K562 (cell line): ENCODE data around the gene TNF. TPM values are rescaled to one million over a fixed set of nuclear protein-coding genes. Genes with fewer than 3 reads are reported as not detected.
A peak's percentile ranks its signal among the peaks of the same experiment; 100 is the strongest.

Experiments
- CTBP1 ChIP-seq: fragments of 450-650 bp; IDR thresholded peaks from 2 replicates; pipeline ENCODE4 v1.6.1; 2016; ENCODE audit warnings: borderline replicate concordance
- DLX4 ChIP-seq: fragments of 250-450 bp; sonication (Bioruptor Pico); IDR thresholded peaks from 2 replicates; pipeline ENCODE4 v1.6.1; 2021; ENCODE audit warnings: mild to moderate bottlenecking
- ETV6 ChIP-seq, 3 experiments: fragments of 150-350 bp in 1 of 3; sonication (generic) in 1 of 3; formaldehyde crosslinking in 1 of 3; IDR thresholded peaks; 2 replicates each; pipeline versions ENCODE4 v1.6.1 to v1.8.0; 2014 to 2022; ENCODE audit warnings: borderline replicate concordance in 2 of 3, low read depth in 2 of 3, antibody characterized with exemption in 1 of 3, low read length in 1 of 3, mild to moderate bottlenecking in 1 of 3, missing genetic modification reagents in 1 of 3
- HDAC8 ChIP-seq: fragments of 450-650 bp; IDR thresholded peaks from 2 replicates; pipeline ENCODE4 v1.6.1; 2016; ENCODE audit warnings: mild to moderate bottlenecking, missing genetic modification characterization, moderate library complexity, missing compliant biosample characterization
- HMG20B ChIP-seq: fragments of 250-450 bp; sonication (Bioruptor Pico); IDR thresholded peaks from 2 replicates; pipeline ENCODE4 v1.5.0; 2021; ENCODE audit warnings: mild to moderate bottlenecking
- HSF4 ChIP-seq: fragments of 250-450 bp; sonication (Bioruptor Pico); IDR thresholded peaks from 2 replicates; pipeline ENCODE4 v2.1.2; 2022; ENCODE audit warnings: mild to moderate bottlenecking, moderate library complexity, borderline replicate concordance
- OTX1 ChIP-seq: fragments of 450-650 bp; formaldehyde crosslinking; IDR thresholded peaks from 2 replicates; pipeline ENCODE4 v1.4.0; 2022; ENCODE audit warnings: mild to moderate bottlenecking
- POLR2H ChIP-seq: IDR thresholded peaks from 2 replicates; pipeline ENCODE4 v1.6.1; 2016; ENCODE audit warnings: missing genetic modification characterization, low read depth, mild to moderate bottlenecking, control low read depth, missing compliant biosample characterization, moderate library complexity
- PREB ChIP-seq: sonication (generic); formaldehyde crosslinking; IDR thresholded peaks from 2 replicates; pipeline ENCODE4 v1.8.1; 2023; ENCODE audit warnings: mild to moderate bottlenecking, missing genetic modification reagents
- PRMT5 ChIP-seq: sonication (generic); formaldehyde crosslinking; IDR thresholded peaks from 2 replicates; pipeline ENCODE4 v1.5.0; 2020; ENCODE audit warnings: missing genetic modification reagents
- PURB ChIP-seq: sonication (generic); formaldehyde crosslinking; IDR thresholded peaks from 2 replicates; pipeline ENCODE4 v1.9.0; 2021; ENCODE audit warnings: low read depth, mild to moderate bottlenecking, missing genetic modification reagents
- RFX5 ChIP-seq: IDR thresholded peaks from 2 replicates; pipeline ENCODE4 v1.6.1; 2011; ENCODE audit warnings: low read depth, mild to moderate bottlenecking, improper control_type of control experiment, low read length
- SIRT6 ChIP-seq: IDR thresholded peaks from one replicate; pipeline ENCODE4 v1.6.1; 2012; ENCODE audit warnings: low read depth, mild to moderate bottlenecking, control low read depth, inconsistent platforms, low read length, moderate library complexity
- SMARCB1 ChIP-seq: IDR thresholded peaks from 2 replicates; pipeline ENCODE4 v1.6.1; 2011; ENCODE audit warnings: improper control_type of control experiment, low read depth; ENCODE audit not compliant: insufficient read length
- TCF3 ChIP-seq: sonication (generic); formaldehyde crosslinking; IDR thresholded peaks from 2 replicates; pipeline ENCODE4 v1.4.0; 2020; ENCODE audit warnings: mild to moderate bottlenecking, missing genetic modification reagents
- YBX1 ChIP-seq: fragments of 450-650 bp; IDR thresholded peaks from 2 replicates; pipeline ENCODE4 v1.7.1; 2016; ENCODE audit warnings: mild to moderate bottlenecking
- ZFP36 ChIP-seq: fragments of 150-350 bp; IDR thresholded peaks from 2 replicates; pipeline ENCODE4 v1.6.1; 2018; ENCODE audit warnings: low read length, low read depth; ENCODE audit not compliant: partially characterized antibody
- ZNF239 ChIP-seq: fragments of 250-450 bp; sonication (Bioruptor Pico); IDR thresholded peaks from 2 replicates; pipeline ENCODE4 v1.4.0; 2020; ENCODE audit warnings: mild to moderate bottlenecking
- ZNF444 ChIP-seq: fragments of 250-450 bp; sonication (Bioruptor Pico); IDR thresholded peaks from 2 replicates; pipeline ENCODE4 v1.4.0; 2020; ENCODE audit warnings: mild to moderate bottlenecking, moderate library complexity
- ZNF609 ChIP-seq: sonication (generic); formaldehyde crosslinking; IDR thresholded peaks from 2 replicates; pipeline ENCODE4 v1.8.1; 2023; ENCODE audit warnings: missing genetic modification reagents, mild to moderate bottlenecking, borderline replicate concordance
- ZNF707 ChIP-seq: fragments of 250-450 bp; sonication (Bioruptor Pico); conservative IDR thresholded peaks from 2 replicates; pipeline ENCODE4 v1.8.0; 2022; ENCODE audit warnings: inconsistent platforms, mild to moderate bottlenecking, moderate library complexity
- polyA plus RNA-seq, 8 experiments: library from polyadenylated mRNA; depleted of rRNA in 4 of 8; stranded (reverse) in 5 of 8; unstranded in 3 of 8; fragments of >200 nt; fragmentation: Nextera tagmentation in 2 of 8; fragmentation: Illumina TruSeq in 1 of 8; extraction: Ambion mirVana in 2 of 8; extraction: Trizol in 1 of 8; gene quantifications; 2 replicates each; pipeline versions ENCODE4 v1.2.1 to v1.2.3, GENCODE V29; 2011 to 2014; ENCODE audit warnings: inconsistent platforms in 1 of 8, missing spikeins in 1 of 8
- total RNA-seq, 7 experiments: library from RNA; depleted of rRNA in 6 of 7; stranded (reverse); fragments of >200 nt in 6 of 7; fragmentation: Illumina TruSeq in 2 of 7; extraction: Trizol in 2 of 7; gene quantifications; 2 replicates each; pipeline versions ENCODE4 v1.2.1 to v1.2.3, GENCODE V29; 2011 to 2021; ENCODE audit warnings: low replicate concordance in 1 of 7
- TF ChIP-seq, protein P1 (sequence below): fragments of 250-450 bp; sonication (Bioruptor Pico); IDR thresholded peaks from 2 replicates; pipeline ENCODE4 v1.8.0; 2021; ENCODE audit warnings: moderate library complexity, mild to moderate bottlenecking, inconsistent platforms

TNF gene
- total and polyA plus RNA-seq, 9 of the 15 experiments (the other 6 are each of a cell fraction or from before 2014, with no cell fraction given): 0.08 to 0.40 TPM; not detected in 7

GRCh38 chr6:31619805-31620585 lies 44.6 kb downstream of the TNF start (continued):
- TF ChIP-seq ZNF609 (CRISPR knock-in tag): no peak
- TF ChIP-seq HDAC8 (tag): no peak
- TF ChIP-seq ZFP36: no peak
- peak; percentile 47 for TF ChIP-seq RFX5
- TF ChIP-seq HSF4 (CRISPR knock-in tag): no peak
- no peak for TF ChIP-seq ZNF444 (CRISPR knock-in tag)
- TF ChIP-seq ZNF239 (CRISPR knock-in tag): 0 out of 2 replicates have a peak, but pooled peaks have one; percentile 24
- TF ChIP-seq, protein P1, sequence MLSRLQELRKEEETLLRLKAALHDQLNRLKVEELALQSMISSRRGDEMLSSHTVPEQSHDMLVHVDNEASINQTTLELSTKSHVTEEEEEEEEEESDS (CRISPR knock-in tag): no peak
- TF ChIP-seq DLX4 (CRISPR knock-in tag): no peak
- no peak for TF ChIP-seq ETV6 (IDR thresholded peaks at IDR 0.05; ENCODE audit: borderline replicate concordance in 1 of 2, low read depth in 2 of 2, low read length in 1 of 2)
- TF ChIP-seq ETV6 (CRISPR knock-in tag; IDR thresholded peaks at IDR 0.05; ENCODE audit: borderline replicate concordance): no peak
- TF ChIP-seq PRMT5: no peak
- TF ChIP-seq TCF3 (CRISPR knock-in tag): no peak
- TF ChIP-seq PURB (CRISPR knock-in tag): no peak
- TF ChIP-seq CTBP1: peak; percentile 65; the same call in 1 of the 2 replicates
- no peak; the same call in 1 of the 2 replicates for TF ChIP-seq ZNF707 (CRISPR knock-in tag)
- TF ChIP-seq HMG20B (CRISPR knock-in tag): no peak
- TF ChIP-seq SIRT6: no peak
- TF ChIP-seq OTX1 (CRISPR knock-in tag): peak; percentile 97
- no peak for TF ChIP-seq YBX1
- TF ChIP-seq PREB (CRISPR knock-in tag): no peak
- peak; percentile 96 for TF ChIP-seq POLR2H (tag)
- TF ChIP-seq SMARCB1: no peak
